HG03432 (cell line): ENCODE results near the gene ADPRM.

Source experiments
- ATAC-seq: cut with Tn5 transposase; IDR thresholded peaks from one replicate; pipeline ENCODE4 v1.9.1; 2021; ENCODE audit warnings: mild to moderate bottlenecking, moderate library complexity; ENCODE audit not compliant: unreplicated experiment

The ADPRM gene

DNA sequence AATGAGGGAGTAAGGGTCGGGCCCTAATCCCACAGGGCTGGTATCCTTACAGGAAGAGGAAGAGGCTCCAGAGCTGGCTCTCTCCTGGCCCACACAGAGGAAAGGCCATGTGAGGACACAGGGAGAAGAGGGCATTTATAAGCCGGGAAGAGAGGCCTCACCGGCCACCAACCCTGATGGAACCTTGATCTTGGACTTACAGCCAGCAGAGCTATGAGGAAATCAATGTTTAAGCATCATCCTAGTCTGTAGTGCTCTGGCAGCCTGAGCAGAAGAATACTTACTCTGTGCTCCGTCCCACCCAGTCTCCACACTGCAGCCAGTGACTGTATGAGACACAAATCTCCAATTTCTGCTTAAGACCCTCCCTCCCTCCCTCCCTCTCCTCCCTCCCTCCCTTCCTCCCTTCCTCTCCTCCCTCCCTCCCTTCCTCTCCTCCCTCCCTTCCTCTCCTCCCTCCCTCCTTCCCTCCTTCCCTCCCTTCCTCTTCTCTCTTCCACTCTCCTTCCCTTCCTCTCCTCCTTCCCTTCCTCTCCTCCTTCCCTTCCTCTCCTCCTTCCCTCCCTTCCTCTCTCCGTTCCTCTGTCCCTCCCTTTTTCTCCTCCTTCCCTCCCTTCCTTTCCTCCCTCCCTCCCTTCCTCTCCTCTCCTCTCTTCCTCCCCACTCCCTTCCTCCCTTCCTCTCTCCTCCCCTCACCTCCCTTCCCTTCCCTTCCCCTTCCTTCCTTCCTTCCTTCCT lies 41.3 kb downstream of the ADPRM start:
- ATAC-seq, result no peak

DNA sequence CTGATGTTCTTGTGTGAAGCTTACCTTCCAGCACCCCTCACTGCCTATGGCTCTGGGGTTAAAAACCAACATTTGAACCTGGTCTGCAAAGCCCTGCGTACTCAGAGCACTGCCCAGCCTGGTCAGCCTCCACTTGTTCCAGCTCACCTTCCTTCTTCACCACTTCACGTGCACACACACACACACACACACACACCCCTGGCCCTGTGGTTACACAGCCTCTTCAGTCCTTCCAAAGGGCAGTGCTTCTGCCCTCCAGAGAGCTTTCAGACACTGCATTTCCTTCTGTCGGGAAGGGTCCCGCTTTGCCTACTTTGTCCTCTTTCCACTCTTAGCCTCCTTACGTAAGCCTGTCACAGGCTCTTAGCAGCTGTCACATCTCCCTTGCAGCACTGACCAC lies 42.0 kb downstream of the ADPRM start:
- ATAC-seq, result no peak

DNA sequence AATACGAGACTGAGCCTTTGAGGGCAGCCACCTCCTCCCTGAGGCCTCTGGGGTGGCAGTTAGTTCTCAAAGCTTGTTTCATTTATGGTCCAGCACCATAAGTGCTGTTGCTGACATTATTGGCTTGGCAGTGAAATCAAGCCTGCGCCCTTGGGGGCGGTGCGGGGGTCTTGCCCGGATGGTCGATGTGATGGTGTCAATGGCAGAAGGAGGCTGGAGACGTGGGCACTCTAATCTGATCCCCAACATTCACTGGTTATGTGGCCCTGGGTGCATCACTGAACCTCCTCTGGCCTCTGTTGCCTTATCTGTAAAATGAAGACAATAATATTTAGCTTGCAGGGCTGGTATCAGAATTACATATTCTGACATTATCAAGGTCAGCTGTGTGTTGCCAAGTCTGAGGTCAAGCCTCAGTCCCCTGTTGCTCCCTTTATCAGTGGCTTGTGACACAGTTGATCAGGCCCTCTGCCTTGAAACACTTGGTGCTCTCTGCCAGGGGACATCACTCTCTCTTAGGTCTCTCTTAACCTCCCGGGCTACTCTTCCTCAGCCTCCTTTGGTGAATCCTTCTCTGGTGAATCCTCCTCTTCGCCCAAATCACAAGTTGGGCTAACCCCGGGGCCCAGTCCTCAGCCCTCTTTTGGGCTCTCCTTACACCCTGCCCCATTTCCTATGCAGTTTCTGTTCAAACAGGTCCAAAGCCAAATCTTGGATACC lies 44.2 kb downstream of the ADPRM start:
- no peak for ATAC-seq

DNA sequence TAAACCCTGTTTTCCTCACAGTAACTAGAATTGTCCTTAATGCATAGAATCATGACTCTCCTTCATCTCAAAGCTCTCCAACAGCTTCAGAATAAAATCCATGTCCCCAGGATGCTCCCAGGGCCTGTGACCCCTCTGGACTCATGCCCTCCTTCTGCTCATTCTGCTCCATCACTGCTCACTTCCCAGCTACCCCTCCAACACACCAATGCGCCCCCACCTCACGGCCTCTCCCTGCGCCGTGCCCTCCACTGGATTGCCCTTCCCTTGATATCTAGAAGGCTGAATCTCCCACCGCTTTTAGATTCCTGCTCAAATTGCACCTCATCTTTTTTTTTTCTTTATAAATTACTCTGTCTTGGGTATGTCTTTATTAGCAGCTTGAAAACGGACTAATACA lies 45.0 kb downstream of the ADPRM start:
- ATAC-seq, result no peak

DNA sequence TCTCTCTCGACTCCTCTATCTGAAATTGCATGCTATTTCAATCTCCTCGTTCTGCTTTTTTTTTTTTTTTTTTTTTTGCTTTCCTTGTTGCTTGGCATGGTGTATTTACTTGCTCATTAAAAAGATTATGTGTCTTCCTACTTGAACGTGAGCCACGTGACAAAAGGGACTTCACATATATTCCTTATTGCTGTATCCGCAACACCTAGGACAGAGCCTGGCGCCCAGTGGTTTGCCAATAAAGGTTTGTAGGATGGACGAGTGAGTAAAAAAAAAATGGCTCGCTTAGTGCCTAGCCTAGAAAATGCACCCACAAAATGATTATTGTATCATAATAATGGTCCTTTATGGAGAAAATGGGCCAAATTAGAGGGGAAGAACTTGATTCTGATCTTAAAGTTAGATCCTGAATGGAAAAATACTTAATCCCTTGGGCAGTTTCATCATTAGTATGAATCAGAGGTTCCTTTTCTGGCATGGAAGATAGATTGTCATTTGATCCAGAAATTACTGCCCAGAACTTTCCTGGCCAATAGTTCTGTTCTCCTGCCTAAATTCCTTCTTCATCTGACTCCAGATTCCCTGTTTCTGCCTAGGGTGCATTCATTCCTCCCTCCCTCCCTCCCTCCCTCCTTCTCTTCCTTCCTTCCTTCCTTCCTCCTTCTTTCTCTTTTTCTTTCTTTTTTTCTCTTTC lies 46.1 kb downstream of the ADPRM start:
- no peak for ATAC-seq

DNA sequence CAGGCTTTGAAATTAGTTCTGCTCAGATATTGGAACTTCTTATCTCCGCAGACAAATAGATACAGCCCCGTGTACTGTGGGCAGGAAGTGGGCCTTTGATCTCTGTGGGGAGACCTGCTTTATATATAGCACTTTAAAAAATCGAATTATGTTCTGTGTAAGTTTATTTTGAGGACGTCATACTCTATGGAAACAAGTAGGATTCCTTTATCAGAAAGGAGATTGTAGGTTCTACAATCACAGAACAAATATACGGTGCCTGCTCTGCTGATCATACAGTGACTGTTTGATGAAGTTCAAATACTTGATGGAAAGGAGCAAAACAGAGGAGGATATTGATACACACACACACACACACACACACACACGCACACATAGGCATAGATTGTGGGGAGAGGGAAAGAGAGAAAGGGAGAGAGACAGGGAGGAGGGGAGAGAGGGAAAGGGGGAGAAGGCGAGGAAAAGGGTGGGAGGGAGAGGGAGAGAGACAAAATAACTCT lies 47.2 kb downstream of the ADPRM start:
- no peak for ATAC-seq

DNA sequence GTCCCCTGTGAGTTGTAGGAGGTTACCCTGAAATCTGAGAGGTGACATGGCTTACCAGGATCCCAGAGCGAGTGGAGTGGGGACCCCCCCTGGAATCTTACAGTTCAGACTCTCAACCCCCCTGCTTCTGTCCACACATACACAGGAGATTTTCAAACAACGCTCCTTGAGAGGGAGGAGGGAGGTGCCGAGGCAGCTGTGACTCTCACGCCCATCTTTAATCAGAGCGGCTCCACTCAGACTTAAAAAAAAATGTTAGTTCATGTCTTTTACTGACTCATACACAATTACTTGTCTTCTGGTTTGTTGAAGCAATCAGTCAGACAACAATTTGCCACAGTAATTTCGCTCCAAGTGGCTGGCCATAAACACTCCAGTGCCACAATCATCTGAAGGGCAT lies 47.8 kb downstream of the ADPRM start:
- ATAC-seq, result no peak

DNA sequence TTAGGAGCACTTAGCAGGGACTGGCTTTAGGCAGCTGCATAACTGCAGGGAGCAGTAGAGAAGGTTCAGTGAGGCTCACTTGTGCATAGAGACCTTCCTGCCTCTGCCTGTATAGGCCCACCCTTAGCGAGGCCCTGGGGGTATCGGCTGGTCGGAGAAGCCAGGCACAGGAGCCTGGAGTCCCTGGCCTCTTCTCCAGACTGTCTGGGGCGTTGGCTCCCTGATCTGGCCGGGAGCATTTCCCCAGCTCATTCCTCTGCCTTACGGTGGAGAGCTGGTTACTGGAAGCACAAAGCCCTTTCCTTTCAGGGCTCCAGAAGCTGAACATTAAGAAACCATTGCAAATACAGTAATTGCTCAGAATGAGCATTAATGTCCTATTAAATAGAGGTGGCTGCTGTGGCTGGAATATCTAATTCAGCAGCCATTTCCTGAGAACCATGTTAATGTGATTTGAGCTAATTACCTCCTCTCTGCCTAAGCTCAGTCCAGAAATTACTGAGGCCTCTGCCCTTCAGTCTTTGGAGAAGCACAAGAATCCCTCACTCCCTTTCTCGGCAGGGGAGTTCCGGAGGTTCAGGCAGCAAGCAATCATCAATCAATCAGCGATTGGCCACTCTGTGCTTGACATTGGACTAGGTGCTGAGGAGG lies 51.3 kb downstream of the ADPRM start:
- no peak for ATAC-seq

DNA sequence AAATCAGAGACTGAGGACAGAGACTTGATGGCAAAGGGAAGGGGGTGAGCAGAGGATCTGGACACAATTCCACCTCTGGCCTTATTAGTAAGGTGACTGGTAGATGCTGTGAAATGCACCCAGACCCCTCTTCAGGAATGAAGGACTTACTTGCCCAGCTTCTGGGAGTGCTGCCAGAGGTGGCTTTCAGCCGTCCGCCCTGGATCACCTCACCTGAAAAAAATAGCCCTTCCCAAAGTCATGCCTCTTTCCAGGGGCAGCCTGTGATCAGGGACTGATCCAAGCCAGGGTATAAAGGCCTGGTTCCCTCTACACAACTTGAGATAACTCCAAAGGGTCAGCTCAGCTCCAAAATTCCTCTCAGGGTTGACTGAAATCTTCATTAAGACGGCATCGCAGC lies 52.8 kb downstream of the ADPRM start:
- no peak for ATAC-seq

DNA sequence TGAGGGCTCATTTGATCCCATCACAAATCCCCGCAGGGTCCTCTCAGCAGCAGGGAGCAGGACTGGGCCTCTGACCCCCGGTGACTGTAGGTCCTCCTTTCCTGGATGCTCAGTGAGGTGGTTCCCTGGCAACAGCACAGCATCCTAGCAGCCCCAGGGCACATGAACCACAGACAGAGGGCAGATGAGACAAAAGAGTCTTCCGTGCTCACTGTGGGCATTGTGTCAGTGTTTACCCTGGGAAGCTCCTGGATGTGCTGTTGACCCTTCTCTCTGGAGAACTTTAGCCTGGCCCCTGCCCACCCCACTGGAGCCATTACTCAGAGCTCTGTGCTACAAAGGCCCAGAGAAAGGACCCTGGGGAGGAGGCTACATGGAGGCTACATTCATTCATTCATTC lies 54.2 kb downstream of the ADPRM start:
- no peak for ATAC-seq

DNA sequence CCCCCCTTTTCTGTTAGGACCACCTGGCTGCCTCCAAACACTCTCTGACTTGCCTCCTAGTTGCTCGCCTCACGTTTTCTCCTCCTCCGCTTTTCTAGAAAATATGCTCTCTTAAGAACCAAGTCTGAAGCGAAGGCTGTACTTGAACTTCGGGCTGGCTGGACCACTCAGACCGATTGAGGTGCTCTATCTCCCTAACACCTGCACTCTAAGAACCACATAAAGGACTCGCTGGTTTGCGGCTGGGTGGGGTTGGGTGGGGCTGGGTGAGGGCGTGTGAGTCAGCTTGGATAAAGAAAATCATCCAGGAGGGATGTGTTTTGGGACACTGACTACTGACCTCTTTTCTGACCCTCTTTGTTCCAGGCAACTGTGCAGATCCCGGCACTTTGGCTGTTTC lies 55.3 kb downstream of the ADPRM start:
- ATAC-seq, result no peak

DNA sequence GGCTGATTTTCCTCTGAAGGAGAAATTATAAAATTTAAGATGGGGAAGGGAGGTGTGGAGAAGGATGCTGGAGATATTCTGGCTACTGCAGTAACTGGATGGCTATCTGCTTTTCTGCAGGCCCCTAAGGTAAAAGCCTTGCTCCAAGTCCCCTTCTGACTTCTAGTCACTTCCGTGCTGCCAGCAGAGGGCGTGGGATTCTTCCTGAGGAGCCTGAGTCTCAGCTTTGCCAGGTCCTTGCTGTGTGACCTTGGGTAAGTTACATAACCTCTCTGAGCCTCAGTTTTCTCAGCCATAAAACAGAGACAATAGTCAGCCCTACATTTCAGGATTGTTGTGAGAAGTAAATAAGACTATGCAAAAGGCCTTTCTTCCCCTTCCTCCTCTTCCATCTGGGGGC lies 56.7 kb downstream of the ADPRM start:
- ATAC-seq, result no peak

DNA sequence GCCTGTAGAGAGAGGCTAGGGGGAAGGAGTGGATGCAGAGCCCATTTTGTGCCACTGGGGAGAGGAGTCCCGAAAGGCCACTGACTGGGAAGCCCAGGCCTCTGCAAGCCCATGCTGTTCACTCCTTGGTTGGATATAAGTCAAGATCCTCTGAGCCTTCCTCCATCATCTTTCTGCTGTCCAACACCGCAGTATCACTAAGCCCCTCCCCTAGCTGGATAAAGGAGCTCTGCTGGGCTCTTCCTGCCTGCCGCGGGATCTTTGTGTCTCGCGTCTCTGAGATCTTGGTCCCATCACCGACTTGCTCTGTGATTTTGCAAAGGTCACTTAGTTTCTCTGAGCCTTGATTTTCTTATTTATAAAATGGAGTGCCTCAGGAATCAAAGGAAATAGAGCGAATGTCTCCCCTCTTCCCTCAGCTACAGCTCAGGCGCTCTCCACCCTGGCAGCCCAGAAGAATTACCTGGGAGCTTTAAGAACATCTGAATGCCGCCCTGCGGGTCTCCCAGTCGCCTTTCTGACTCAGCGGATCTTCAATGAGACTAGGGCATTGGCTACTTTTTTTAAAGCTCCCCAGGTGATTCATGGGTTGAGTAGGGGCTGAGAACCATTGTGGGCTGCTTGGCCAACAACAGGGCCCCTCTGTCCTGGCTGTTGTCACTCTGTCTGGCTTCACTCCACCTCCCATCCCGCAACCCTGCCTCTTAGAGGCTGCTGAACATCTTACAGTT lies 57.6 kb downstream of the ADPRM start:
- no peak for ATAC-seq

DNA sequence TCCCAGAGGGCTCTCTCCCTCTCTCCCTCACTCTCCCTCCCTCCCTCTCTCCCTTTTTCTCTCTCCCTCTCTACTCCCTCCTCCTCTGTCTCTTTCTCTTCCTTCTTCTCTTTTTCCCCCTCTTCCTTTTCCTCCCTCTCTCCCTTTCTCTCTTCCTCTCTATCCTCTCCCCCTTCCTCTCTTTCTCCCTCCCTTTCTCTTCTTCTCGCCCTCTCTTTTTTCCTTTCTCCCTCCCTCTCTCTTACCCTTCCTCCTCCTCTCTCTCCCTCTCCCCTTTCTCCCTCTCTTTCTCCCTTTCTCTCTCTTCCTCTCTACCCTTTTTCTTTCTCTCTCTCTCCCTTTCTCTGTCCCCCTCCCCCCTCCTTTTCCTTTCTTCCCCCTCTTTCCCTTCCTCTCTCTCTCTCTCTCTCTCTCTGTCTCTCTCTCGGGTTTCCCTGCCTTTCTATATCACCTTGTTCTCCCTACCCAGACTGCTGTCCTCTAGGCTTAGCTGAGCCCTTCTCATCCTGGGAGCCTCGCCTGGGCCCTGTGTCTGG lies 58.3 kb downstream of the ADPRM start:
- no peak for ATAC-seq

DNA sequence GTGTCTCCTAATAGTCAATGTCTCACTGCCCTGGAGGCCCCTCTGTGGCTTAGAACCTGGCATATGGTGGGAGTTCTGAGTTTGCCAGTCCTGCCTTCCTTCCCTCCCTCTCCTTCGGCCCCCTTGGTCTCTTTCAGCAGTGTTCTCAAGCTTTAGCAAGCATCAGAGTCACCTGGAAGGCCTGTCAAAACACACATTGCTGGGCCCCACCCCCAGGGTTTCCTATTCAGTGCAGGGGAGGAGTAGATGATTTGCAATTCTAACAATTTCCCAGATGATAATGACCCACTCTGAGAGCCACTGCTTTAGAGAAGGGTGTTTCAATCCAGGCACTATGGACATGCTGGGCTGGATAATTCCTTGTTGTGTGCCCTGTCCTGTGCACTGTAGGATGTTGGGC lies 58.8 kb downstream of the ADPRM start:
- no peak for ATAC-seq

DNA sequence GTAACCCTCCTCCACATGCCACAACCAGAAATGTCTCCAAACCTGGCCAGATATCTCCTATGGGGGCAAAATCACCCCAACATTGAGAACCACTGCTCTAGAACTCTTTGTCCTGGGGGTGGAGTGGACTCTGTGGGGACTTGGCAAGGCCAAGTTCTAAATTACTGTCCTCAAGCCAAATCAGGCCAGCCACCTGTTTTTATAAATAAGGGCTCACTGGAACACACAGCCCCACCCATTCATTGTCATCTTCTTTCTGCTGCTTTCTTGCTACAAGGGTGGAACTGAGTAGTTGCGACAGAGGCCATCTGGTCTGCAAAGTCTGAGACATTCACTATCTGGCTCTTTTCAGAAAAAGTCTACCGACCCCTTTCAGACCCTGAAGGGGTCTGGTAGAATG lies 59.2 kb downstream of the ADPRM start:
- ATAC-seq, result no peak

DNA sequence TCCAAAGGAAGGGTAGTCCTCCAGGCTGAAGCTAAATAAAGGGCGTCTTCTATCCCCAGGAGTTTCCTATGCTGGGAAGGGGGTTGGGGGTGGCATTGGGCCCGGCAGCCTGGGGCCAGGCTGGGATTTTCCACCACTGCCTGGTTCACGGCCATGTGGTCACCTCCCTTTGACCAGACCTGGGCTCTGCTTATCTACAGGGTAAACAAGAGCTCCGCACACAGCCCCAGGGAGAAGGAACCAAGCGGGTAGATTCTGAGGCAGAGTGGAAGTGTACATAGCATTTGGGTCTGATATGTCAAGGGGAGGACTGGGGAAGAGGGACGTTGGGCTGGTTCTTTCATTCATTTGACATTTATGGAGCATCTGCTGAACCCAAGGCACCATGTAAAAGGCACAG lies 59.7 kb downstream of the ADPRM start:
- no peak for ATAC-seq

DNA sequence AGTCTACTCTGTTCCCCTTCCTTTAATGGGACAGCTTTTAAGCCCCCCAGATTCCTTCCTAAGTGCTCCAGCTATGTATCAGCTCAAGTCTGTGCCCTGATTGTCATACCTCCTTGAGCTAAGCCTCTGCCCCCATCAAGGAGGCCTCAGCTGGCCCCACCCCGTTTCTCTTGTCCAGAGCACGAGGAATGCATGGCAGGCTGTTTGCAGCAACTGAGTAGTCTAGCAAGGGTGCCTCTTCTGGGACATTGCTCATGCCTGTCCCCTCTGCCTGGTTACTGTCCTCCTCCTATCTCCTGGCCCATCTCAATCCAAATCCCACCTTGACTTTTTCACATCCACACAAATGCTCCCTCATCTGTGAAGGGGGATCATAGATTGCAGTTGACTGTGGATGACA lies 60.3 kb downstream of the ADPRM start:
- no peak for ATAC-seq

DNA sequence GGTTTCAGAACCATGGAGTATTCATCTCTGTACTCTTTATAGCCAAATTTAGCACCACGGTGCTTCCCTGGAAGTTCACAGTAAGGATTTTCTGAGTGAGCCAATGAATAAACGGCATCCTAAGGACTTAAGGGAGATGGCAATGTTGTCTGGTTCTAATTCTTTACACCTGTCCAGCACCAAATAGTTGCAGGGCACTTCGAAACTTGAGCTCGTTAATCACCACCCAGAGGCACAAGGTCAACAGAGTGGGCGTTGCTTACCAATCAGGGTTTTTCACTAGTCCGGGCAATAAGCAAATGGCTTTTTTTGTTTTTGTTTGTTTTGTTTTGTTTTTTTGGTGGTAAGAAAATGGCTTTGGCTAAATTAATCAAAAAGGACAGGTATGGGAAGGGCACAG lies 60.7 kb downstream of the ADPRM start:
- no peak for ATAC-seq
